HEK293 (cell line): ENCODE data around the gene TMEM123.

Experiments
- CTCF ChIA-PET: fragments of 350-600 bp; formaldehyde crosslinking; extraction: SDS; loops from one replicate; lab custom pipeline; 2021; ENCODE audit warnings: antibody characterized with exemption; lab: Yijun Ruan, JAX
- POLR2A ChIA-PET: fragments of 300-600 bp; formaldehyde crosslinking; extraction: SDS; loops from one replicate; lab custom pipeline; 2020; ENCODE audit warnings: antibody characterized with exemption, inconsistent platforms; lab: Yijun Ruan, JAX
- H3K27ac ChIP-seq: fragments of 200-500 bp; sonication (Bioruptor generic); 2 replicates; pipeline ENCODE4 v1.5.1; 2014; ENCODE audit warnings: low read depth, low read length, control low read depth, inconsistent platforms; ENCODE audit errors: extremely low read depth
- H3K36me3 ChIP-seq, 2 experiments: fragments of 200-500 bp in 1 of 2; sonication (Bioruptor generic) in 1 of 2; 1 replicate in 1 of 2; 2 replicates in 1 of 2; pipeline ENCODE4 v1.5.1; 2014 to 2017; ENCODE audit warnings: inconsistent platforms in 2 of 2, low read length in 2 of 2; ENCODE audit not compliant: control insufficient read depth in 2 of 2, insufficient read depth in 1 of 2
- H3K4me1 ChIP-seq: fragments of 200-500 bp; sonication (Bioruptor generic); 2 replicates; pipeline ENCODE4 v1.5.1; 2014; ENCODE audit warnings: mild to moderate bottlenecking, low read length, inconsistent platforms; ENCODE audit not compliant: control insufficient read depth, insufficient read depth
- H3K4me3 ChIP-seq: 2 replicates; pipeline ENCODE4 v1.5.1; 2011; ENCODE audit warnings: low read depth, mild to moderate bottlenecking, control low read depth, low read length, moderate library complexity
- H3K9me3 ChIP-seq: fragments of 200-500 bp; sonication (Bioruptor generic); 2 replicates; pipeline ENCODE4 v1.5.1; 2014; ENCODE audit warnings: low read depth, low read length, inconsistent platforms; ENCODE audit not compliant: control insufficient read depth, insufficient read depth
- GLIS2 ChIP-seq: fragments of 450-650 bp; formaldehyde crosslinking; IDR thresholded peaks from 2 replicates; pipeline ENCODE4 v1.5.1; 2016; ENCODE audit warnings: missing biosample characterization, missing genetic modification characterization
- HOXD13 ChIP-seq: sonication (generic); formaldehyde crosslinking; IDR thresholded peaks from 2 replicates; pipeline ENCODE4 v1.8.0; 2022; ENCODE audit warnings: missing genetic modification reagents, borderline replicate concordance
- KLF1 ChIP-seq: fragments of 450-650 bp; formaldehyde crosslinking; IDR thresholded peaks from 2 replicates; pipeline ENCODE4 v1.5.1; 2016; ENCODE audit warnings: missing biosample characterization, missing genetic modification characterization
- KLF8 ChIP-seq: fragments of 450-650 bp; formaldehyde crosslinking; IDR thresholded peaks from 2 replicates; pipeline ENCODE4 v1.5.1; 2016; ENCODE audit warnings: missing biosample characterization, missing genetic modification characterization
- MEIS1 ChIP-seq: sonication (generic); formaldehyde crosslinking; IDR thresholded peaks from 2 replicates; pipeline ENCODE4 v1.8.1; 2022; ENCODE audit warnings: missing genetic modification reagents, mild to moderate bottlenecking, borderline replicate concordance
- ZNF16 ChIP-seq: fragments of 450-650 bp; formaldehyde crosslinking; IDR thresholded peaks from 2 replicates; pipeline ENCODE4 v1.5.1; 2016; ENCODE audit warnings: low read depth, missing biosample characterization, missing genetic modification characterization
- ZNF19 ChIP-seq: fragments of 450-650 bp; formaldehyde crosslinking; IDR thresholded peaks from 2 replicates; pipeline ENCODE4; 2016; ENCODE audit warnings: missing biosample characterization, missing genetic modification characterization, low read depth
- ZNF239 ChIP-seq: fragments of 450-650 bp; formaldehyde crosslinking; IDR thresholded peaks from 2 replicates; pipeline ENCODE4 v1.5.1; 2016; ENCODE audit warnings: missing biosample characterization, missing genetic modification characterization
- ZNF248 ChIP-seq: fragments of 450-650 bp; formaldehyde crosslinking; IDR thresholded peaks from 2 replicates; pipeline ENCODE4 v1.5.1; 2017; ENCODE audit warnings: missing biosample characterization, missing genetic modification characterization
- ZNF311 ChIP-seq: fragments of 450-650 bp; formaldehyde crosslinking; IDR thresholded peaks from 2 replicates; pipeline ENCODE4 v1.5.1; 2017; ENCODE audit warnings: missing biosample characterization, missing genetic modification characterization, borderline replicate concordance
- ZNF350 ChIP-seq: fragments of 450-650 bp; formaldehyde crosslinking; IDR thresholded peaks from 2 replicates; pipeline ENCODE4 v1.5.0; 2017; ENCODE audit warnings: missing biosample characterization, mild to moderate bottlenecking, missing genetic modification characterization
- ZNF529 ChIP-seq: fragments of 450-650 bp; formaldehyde crosslinking; IDR thresholded peaks from 2 replicates; pipeline ENCODE4 v1.5.1; 2017; ENCODE audit warnings: missing genetic modification characterization, missing biosample characterization; ENCODE audit not compliant: insufficient replicate concordance
- ZNF654 ChIP-seq: fragments of 450-650 bp; formaldehyde crosslinking; IDR thresholded peaks from 2 replicates; pipeline ENCODE4 v1.5.1; 2016; ENCODE audit warnings: low read depth, missing biosample characterization, missing genetic modification characterization
- TF ChIP-seq, protein P1 (sequence below): fragments of 450-650 bp; formaldehyde crosslinking; IDR thresholded peaks from 2 replicates; pipeline ENCODE4 v1.5.1; 2016; ENCODE audit warnings: missing biosample characterization, missing genetic modification characterization
- TF ChIP-seq, protein P2 (sequence below): fragments of 450-650 bp; formaldehyde crosslinking; IDR thresholded peaks from 2 replicates; pipeline ENCODE4 v1.5.1; 2016; ENCODE audit warnings: missing biosample characterization, missing genetic modification characterization
- TF ChIP-seq, protein P3 (sequence below): fragments of 450-650 bp; formaldehyde crosslinking; IDR thresholded peaks from 2 replicates; pipeline ENCODE4 v1.5.1; 2017; ENCODE audit warnings: missing biosample characterization, mild to moderate bottlenecking, missing genetic modification characterization, moderate library complexity
- TF ChIP-seq, protein P4 (sequence below): fragments of 450-650 bp; formaldehyde crosslinking; conservative IDR thresholded peaks from 2 replicates; pipeline ENCODE4 v1.5.1; 2016; ENCODE audit warnings: low read depth, missing biosample characterization, missing genetic modification characterization

Gene TMEM123

DNA sequence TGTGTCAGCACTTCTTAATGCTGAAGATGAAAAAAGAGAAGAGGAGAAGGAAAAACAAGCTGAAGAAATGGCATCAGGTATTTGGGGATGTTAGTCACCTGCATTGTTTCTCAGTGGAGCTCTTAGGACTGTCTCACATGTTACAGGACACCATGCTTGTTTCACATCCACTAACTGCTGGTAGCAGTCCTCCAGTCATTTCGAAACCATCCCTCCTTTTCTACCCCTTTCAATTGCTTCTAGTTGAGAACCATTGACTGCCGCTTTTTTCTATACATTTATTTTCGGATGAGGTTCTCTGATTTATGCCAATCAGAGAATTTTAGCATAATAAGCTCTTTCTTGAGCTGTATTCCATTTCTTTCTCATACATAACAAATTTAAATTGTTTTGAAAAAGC is 84.1 kb downstream of the TMEM123 start:
- ChIA-PET POLR2A (no interaction called here), CTCF (interaction anchor here (0.6 to 0.8 kb wide), 2 partner anchors 298 to 872 kb away, joined by 3 read pairs; no protein-coding TSS in a partner anchor)
- H3K4me1 ChIP-seq, result no peaks in the 10 kb centered on the region
- H3K4me3 ChIP-seq, result no peak overlapping the region
- H3K27ac ChIP-seq, result no peak overlapping the region
- H3K9me3 ChIP-seq, result no peaks in the 10 kb centered on the region
- H3K36me3 ChIP-seq, result peaks cover 4 to 51% of the 10 kb centered on the region in 2 experiments
- TF ChIP-seq, protein P1, sequence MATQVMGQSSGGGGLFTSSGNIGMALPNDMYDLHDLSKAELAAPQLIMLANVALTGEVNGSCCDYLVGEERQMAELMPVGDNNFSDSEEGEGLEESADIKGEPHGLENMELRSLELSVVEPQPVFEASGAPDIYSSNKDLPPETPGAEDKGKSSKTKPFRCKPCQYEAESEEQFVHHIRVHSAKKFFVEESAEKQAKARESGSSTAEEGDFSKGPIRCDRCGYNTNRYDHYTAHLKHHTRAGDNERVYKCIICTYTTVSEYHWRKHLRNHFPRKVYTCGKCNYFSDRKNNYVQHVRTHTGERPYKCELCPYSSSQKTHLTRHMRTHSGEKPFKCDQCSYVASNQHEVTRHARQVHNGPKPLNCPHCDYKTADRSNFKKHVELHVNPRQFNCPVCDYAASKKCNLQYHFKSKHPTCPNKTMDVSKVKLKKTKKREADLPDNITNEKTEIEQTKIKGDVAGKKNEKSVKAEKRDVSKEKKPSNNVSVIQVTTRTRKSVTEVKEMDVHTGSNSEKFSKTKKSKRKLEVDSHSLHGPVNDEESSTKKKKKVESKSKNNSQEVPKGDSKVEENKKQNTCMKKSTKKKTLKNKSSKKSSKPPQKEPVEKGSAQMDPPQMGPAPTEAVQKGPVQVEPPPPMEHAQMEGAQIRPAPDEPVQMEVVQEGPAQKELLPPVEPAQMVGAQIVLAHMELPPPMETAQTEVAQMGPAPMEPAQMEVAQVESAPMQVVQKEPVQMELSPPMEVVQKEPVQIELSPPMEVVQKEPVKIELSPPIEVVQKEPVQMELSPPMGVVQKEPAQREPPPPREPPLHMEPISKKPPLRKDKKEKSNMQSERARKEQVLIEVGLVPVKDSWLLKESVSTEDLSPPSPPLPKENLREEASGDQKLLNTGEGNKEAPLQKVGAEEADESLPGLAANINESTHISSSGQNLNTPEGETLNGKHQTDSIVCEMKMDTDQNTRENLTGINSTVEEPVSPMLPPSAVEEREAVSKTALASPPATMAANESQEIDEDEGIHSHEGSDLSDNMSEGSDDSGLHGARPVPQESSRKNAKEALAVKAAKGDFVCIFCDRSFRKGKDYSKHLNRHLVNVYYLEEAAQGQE (tag by site-specific recombination), result no peak
- TF ChIP-seq HOXD13 (CRISPR knock-in tag) (no peak), MEIS1 (CRISPR knock-in tag) (no peak), ZNF239 (tag by site-specific recombination) (no peak), ZNF248 (tag by site-specific recombination) (no peak), GLIS2 (tag by site-specific recombination) (no peak)
- TF ChIP-seq, protein P2, sequence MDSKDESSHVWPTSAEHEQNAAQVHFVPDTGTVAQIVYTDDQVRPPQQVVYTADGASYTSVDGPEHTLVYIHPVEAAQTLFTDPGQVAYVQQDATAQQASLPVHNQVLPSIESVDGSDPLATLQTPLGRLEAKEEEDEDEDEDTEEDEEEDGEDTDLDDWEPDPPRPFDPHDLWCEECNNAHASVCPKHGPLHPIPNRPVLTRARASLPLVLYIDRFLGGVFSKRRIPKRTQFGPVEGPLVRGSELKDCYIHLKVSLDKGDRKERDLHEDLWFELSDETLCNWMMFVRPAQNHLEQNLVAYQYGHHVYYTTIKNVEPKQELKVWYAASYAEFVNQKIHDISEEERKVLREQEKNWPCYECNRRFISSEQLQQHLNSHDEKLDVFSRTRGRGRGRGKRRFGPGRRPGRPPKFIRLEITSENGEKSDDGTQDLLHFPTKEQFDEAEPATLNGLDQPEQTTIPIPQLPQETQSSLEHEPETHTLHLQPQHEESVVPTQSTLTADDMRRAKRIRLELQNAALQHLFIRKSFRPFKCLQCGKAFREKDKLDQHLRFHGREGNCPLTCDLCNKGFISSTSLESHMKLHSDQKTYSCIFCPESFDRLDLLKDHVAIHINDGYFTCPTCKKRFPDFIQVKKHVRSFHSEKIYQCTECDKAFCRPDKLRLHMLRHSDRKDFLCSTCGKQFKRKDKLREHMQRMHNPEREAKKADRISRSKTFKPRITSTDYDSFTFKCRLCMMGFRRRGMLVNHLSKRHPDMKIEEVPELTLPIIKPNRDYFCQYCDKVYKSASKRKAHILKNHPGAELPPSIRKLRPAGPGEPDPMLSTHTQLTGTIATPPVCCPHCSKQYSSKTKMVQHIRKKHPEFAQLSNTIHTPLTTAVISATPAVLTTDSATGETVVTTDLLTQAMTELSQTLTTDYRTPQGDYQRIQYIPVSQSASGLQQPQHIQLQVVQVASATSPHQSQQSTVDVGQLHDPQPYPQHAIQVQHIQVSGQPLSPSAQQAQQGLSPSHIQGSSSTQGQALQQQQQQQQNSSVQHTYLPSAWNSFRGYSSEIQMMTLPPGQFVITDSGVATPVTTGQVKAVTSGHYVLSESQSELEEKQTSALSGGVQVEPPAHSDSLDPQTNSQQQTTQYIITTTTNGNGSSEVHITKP, result no peak
- TF ChIP-seq, all 188 proteins: peak for 0

DNA sequence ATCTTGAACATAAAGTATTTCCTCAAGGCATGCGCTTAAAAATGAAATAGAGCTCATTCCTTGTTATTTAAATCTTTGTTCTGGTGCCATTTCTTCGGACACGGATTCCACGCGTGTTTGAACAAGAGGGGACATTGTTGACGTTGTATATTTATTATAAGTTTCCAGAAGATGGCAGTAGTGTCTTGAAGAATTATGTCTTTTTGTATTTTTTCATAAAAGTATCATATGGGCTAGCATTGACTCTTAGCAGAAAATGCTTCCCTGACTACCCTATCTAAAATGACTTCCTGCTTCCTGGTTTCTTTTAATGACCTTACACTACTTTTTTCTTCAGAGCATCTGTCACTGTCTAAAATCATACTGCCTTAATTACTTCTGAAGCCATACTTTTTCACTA is 85.2 kb downstream of the TMEM123 start:
- CTCF ChIA-PET, result interaction anchor here (0.6 to 2.4 kb wide), 9 partner anchors 9 to 1365 kb away, joined by 3 to 9 read pairs (median 3); no protein-coding TSS in a partner anchor
- H3K27ac ChIP-seq, result no peak overlapping the region
- POLR2A ChIA-PET, result interaction anchor here (0.8 kb wide), 1 partner anchor 20 kb away, joined by 4 read pairs; the partner anchor contains the start of gene BIRC2
- no peaks in the 10 kb centered on the region for H3K4me1 ChIP-seq
- TF ChIP-seq ZNF16 (tag by site-specific recombination) (no peak), ZNF654 (tag by site-specific recombination) (peak; percentile 13; the same call in 1 of the 2 replicates)
- TF ChIP-seq, protein P3, sequence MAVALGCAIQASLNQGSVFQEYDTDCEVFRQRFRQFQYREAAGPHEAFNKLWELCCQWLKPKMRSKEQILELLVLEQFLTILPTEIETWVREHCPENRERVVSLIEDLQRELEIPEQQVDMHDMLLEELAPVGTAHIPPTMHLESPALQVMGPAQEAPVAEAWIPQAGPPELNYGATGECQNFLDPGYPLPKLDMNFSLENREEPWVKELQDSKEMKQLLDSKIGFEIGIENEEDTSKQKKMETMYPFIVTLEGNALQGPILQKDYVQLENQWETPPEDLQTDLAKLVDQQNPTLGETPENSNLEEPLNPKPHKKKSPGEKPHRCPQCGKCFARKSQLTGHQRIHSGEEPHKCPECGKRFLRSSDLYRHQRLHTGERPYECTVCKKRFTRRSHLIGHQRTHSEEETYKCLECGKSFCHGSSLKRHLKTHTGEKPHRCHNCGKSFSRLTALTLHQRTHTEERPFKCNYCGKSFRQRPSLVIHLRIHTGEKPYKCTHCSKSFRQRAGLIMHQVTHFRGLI (tag by site-specific recombination), result no peak
- peaks cover 4 to 62% of the 10 kb centered on the region in 2 experiments for H3K36me3 ChIP-seq
- H3K4me3 ChIP-seq, result no peak overlapping the region
- no peaks in the 10 kb centered on the region for H3K9me3 ChIP-seq

DNA sequence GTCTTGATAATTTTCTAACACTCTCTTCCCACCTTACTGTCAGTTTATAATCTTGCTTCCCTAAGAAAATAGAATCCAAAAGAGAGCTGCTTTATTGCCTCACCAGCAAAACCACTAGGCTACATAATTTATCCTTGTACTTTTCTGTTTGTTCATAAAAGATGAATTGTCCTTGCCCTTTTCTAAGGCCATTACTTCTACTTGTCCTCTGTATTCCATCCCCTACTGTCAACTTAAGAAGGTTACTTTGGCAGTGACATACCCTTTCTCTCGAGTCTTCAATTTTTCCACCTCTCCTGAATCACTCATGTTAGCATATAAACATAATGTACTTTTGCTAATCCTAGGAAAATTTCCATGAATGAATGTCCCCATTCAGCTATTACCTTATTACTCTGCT is 87.6 kb downstream of the TMEM123 start:
- ChIA-PET CTCF (interaction anchor here (0.5 to 2.4 kb wide), 5 partner anchors 10 to 366 kb away, joined by 3 to 9 read pairs (median 3); no protein-coding TSS in a partner anchor), POLR2A (no interaction called here)
- no peak overlapping the region for H3K27ac ChIP-seq
- peaks cover 4 to 81% of the 10 kb centered on the region in 2 experiments for H3K36me3 ChIP-seq
- no peak overlapping the region for H3K4me3 ChIP-seq
- H3K9me3 ChIP-seq, result no peaks in the 10 kb centered on the region
- H3K4me1 ChIP-seq, result no peaks in the 10 kb centered on the region
- no peak for TF ChIP-seq ZNF311 (tag by site-specific recombination)
- no peak for TF ChIP-seq KLF1
- TF ChIP-seq, protein P4, sequence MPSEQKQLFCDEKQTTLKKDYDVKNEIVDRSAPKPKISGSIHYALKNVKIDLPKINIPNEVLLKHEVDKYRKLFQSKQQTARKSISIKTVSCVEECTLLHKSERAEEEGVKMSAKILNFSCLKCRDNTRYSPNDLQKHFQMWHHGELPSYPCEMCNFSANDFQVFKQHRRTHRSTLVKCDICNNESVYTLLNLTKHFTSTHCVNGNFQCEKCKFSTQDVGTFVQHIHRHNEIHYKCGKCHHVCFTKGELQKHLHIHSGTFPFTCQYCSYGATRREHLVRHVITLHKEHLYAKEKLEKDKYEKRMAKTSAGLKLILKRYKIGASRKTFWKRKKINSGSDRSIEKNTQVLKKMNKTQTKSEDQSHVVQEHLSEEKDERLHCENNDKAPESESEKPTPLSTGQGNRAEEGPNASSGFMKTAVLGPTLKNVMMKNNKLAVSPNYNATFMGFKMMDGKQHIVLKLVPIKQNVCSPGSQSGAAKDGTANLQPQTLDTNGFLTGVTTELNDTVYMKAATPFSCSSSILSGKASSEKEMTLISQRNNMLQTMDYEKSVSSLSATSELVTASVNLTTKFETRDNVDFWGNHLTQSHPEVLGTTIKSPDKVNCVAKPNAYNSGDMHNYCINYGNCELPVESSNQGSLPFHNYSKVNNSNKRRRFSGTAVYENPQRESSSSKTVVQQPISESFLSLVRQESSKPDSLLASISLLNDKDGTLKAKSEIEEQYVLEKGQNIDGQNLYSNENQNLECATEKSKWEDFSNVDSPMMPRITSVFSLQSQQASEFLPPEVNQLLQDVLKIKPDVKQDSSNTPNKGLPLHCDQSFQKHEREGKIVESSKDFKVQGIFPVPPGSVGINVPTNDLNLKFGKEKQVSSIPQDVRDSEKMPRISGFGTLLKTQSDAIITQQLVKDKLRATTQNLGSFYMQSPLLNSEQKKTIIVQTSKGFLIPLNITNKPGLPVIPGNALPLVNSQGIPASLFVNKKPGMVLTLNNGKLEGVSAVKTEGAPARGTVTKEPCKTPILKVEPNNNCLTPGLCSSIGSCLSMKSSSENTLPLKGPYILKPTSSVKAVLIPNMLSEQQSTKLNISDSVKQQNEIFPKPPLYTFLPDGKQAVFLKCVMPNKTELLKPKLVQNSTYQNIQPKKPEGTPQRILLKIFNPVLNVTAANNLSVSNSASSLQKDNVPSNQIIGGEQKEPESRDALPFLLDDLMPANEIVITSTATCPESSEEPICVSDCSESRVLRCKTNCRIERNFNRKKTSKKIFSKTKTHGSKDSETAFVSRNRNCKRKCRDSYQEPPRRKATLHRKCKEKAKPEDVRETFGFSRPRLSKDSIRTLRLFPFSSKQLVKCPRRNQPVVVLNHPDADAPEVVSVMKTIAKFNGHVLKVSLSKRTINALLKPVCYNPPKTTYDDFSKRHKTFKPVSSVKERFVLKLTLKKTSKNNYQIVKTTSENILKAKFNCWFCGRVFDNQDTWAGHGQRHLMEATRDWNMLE, result no peak
- TF ChIP-seq ZNF350, result no peak
- no peak for TF ChIP-seq ZNF529 (tag by site-specific recombination)
- no peak for TF ChIP-seq ZNF19 (tag by site-specific recombination)
- TF ChIP-seq KLF8 (tag by site-specific recombination), result no peak
